ENCODE results near the gene ST8SIA1. TPM values are rescaled to one million over a fixed set of nuclear protein-coding genes. Genes with fewer than 3 reads are reported as not detected.

The ST8SIA1 gene
- total RNA-seq, 4 donors from 2014 or later = 9.4 to 19.9 (median 14.3) TPM

GRCh38 chr12:22356231-22356630 is 21.7 kb upstream of the ST8SIA1 start:
- H3K36me3 ChIP-seq = no peaks in the 10 kb centered on the region
- no peaks in the 10 kb centered on the region for H3K27me3 ChIP-seq
- no peak overlapping the region for H3K4me3 ChIP-seq
- TF ChIP-seq POLR2AphosphoS5 (IDR thresholded peaks at IDR 0.05) (no peak), CTCF (IDR thresholded peaks at IDR 0.05) (no peak), EP300 (IDR thresholded peaks at IDR 0.05) (no peak), POLR2A (IDR thresholded peaks at IDR 0.05) (no peak)
- WGBS, 2 donors (ENCODE audit: low coverage in 1 of 2) = 86 to 100% methylated on average over 1 of the region's 1 CpG
- no peak overlapping the region for H3K27ac ChIP-seq
- no peaks in the 10 kb centered on the region for H3K4me1 ChIP-seq
- H3K9me3 ChIP-seq = no peaks in the 10 kb centered on the region
- ATAC-seq = no peak

- 45 to 76% methylated on average over 3 to 5 of the region's 5 CpGs for WGBS, 2 donors (ENCODE audit: low coverage in 1 of 2)
- no peak for TF ChIP-seq POLR2A (IDR thresholded peaks at IDR 0.05)
- no peak for TF ChIP-seq POLR2AphosphoS5 (IDR thresholded peaks at IDR 0.05)
- no peak for TF ChIP-seq EP300 (IDR thresholded peaks at IDR 0.05)
- TF ChIP-seq CTCF (IDR thresholded peaks at IDR 0.05) = no peak
- Histone ChIP-seq H3K36me3 (no peaks in the 10 kb centered on the region), H3K27me3 (no peaks in the 10 kb centered on the region), H3K4me3 (no peak overlapping the region), H3K4me1 (no peaks in the 10 kb centered on the region), H3K27ac (no peak overlapping the region), H3K9me3 (no peaks in the 10 kb centered on the region)
- ATAC-seq = no peak
These were observed 20.6 kb upstream of the ST8SIA1 start for GRCh38 chr12:22355011-22355580.

GRCh38 chr12:22353615-22354325 is 19.3 kb upstream of the ST8SIA1 start:
- Histone ChIP-seq H3K36me3 (no peaks in the 10 kb centered on the region), H3K27me3 (no peaks in the 10 kb centered on the region), H3K4me3 (no peak overlapping the region), H3K4me1 (no peaks in the 10 kb centered on the region), H3K9me3 (no peaks in the 10 kb centered on the region), H3K27ac (no peak overlapping the region)
- TF ChIP-seq CTCF (IDR thresholded peaks at IDR 0.05) (no peak), EP300 (IDR thresholded peaks at IDR 0.05) (no peak), POLR2A (IDR thresholded peaks at IDR 0.05) (no peak), POLR2AphosphoS5 (IDR thresholded peaks at IDR 0.05) (no peak)
- no peak for ATAC-seq
- WGBS, 2 donors (ENCODE audit: low coverage in 1 of 2) = 80% methylated on average over 1 of the region's 1 CpG; no CpG with 5 or more reads in 1 of the 2 donors

- 20 to 26% methylated on average over 4 of the region's 4 CpGs for WGBS, 2 donors (ENCODE audit: low coverage in 1 of 2)
- H3K9me3 ChIP-seq = no peaks in the 10 kb centered on the region
- H3K27ac ChIP-seq = no peak overlapping the region
- ATAC-seq = no peak
- H3K27me3 ChIP-seq = no peaks in the 10 kb centered on the region
- no peaks in the 10 kb centered on the region for H3K4me1 ChIP-seq
- no peak overlapping the region for H3K4me3 ChIP-seq
- TF ChIP-seq POLR2AphosphoS5 (IDR thresholded peaks at IDR 0.05) = no peak
- no peak for TF ChIP-seq POLR2A (IDR thresholded peaks at IDR 0.05)
- no peak for TF ChIP-seq CTCF (IDR thresholded peaks at IDR 0.05)
- no peak for TF ChIP-seq EP300 (IDR thresholded peaks at IDR 0.05)
- H3K36me3 ChIP-seq = no peaks in the 10 kb centered on the region
These were observed 16.4 kb upstream of the ST8SIA1 start for GRCh38 chr12:22350886-22351285.

- Histone ChIP-seq H3K4me1 (no peaks in the 10 kb centered on the region), H3K27me3 (no peaks in the 10 kb centered on the region), H3K27ac (no peak overlapping the region), H3K4me3 (no peak overlapping the region), H3K36me3 (no peaks in the 10 kb centered on the region), H3K9me3 (no peaks in the 10 kb centered on the region)
- WGBS, 2 donors (ENCODE audit: low coverage in 1 of 2) = 83 to 91% methylated on average over 4 to 5 of the region's 5 CpGs
- no peak for TF ChIP-seq CTCF (IDR thresholded peaks at IDR 0.05)
- no peak for TF ChIP-seq EP300 (IDR thresholded peaks at IDR 0.05)
- TF ChIP-seq POLR2A (IDR thresholded peaks at IDR 0.05) = no peak
- no peak for TF ChIP-seq POLR2AphosphoS5 (IDR thresholded peaks at IDR 0.05)
- no peak for ATAC-seq
These were observed 13.7 kb upstream of the ST8SIA1 start for GRCh38 chr12:22348208-22348607.

Measured in gastroesophageal sphincter (tissue), 4 donors.